H1 (cell line): ENCODE data around the gene ERICH6. TPM values are rescaled to one million over a fixed set of nuclear protein-coding genes. Genes with fewer than 3 reads are reported as not detected.

Experiments used
- CTCF ChIA-PET: fragments of 300-600 bp; sonication (Branson Sonifier 250); formaldehyde crosslinking; loops from one replicate; lab custom pipeline; 2021; ENCODE audit not compliant: partially characterized antibody; lab: Charles Lee
- POLR2A ChIA-PET: fragments of 300-600 bp; sonication (Branson Sonifier 250); formaldehyde crosslinking; loops from one replicate; lab custom pipeline; 2021; ENCODE audit warnings: inconsistent platforms; ENCODE audit not compliant: partially characterized antibody; lab: Charles Lee
- DNase-seq, 2 experiments: peaks; one replicate each; pipeline versions ENCODE4 v3.0.0 to v3.0.0-alpha.2; 2010 to 2022; ENCODE audit warnings: low spot score in 2 of 2, low read depth in 1 of 2, mixed read lengths in 1 of 2
- FAIRE-seq: peaks from 2 replicates; lab custom pipeline; 2011; peaks lifted over from hg19 to GRCh38; lab: Jason Lieb, UNC
- H2AFZ ChIP-seq: 2 replicates; pipeline ENCODE4 v1.8.1; 2012; ENCODE audit warnings: low read length, inconsistent platforms
- H2AK5ac ChIP-seq: 2 replicates; pipeline ENCODE4 v1.6.1; 2013; ENCODE audit warnings: low read depth, low read length
- H2BK120ac ChIP-seq: replicated peaks from 2 replicates; pipeline ENCODE3; 2013; ENCODE audit warnings: low read depth, low read length, inconsistent platforms
- H2BK12ac ChIP-seq: 2 replicates; pipeline ENCODE4 v1.6.1; 2013; ENCODE audit warnings: low read depth, low read length
- H2BK15ac ChIP-seq: 2 replicates; pipeline ENCODE4 v1.6.1; 2013; ENCODE audit warnings: low read length
- H2BK20ac ChIP-seq: 2 replicates; pipeline ENCODE4 v1.6.1; 2013; ENCODE audit warnings: low read length
- H2BK5ac ChIP-seq: 2 replicates; pipeline ENCODE4 v1.6.1; 2013; ENCODE audit warnings: low read depth, low read length
- H3K14ac ChIP-seq: 2 replicates; pipeline ENCODE4 v1.6.1; 2013; ENCODE audit warnings: inconsistent platforms; ENCODE audit not compliant: insufficient read length
- H3K18ac ChIP-seq: 2 replicates; pipeline ENCODE4 v1.6.1; 2013; ENCODE audit warnings: low read length; ENCODE audit errors: extremely low read depth
- H3K23ac ChIP-seq: 2 replicates; pipeline ENCODE4 v1.6.1; 2013; ENCODE audit warnings: inconsistent platforms; ENCODE audit not compliant: insufficient read length
- H3K23me2 ChIP-seq: 2 replicates; pipeline ENCODE4 v1.6.1; 2013; ENCODE audit warnings: low read depth, low read length
- H3K27ac ChIP-seq: 2 replicates; pipeline ENCODE4 v1.6.1; 2011; ENCODE audit warnings: low read depth, low read length, inconsistent platforms
- H3K27me3 ChIP-seq, 4 experiments: replicated peaks in 1 of 4; 1 replicate in 1 of 4; 2 replicates in 3 of 4; pipeline versions ENCODE4 v1.6.1 to v1.8.1; 2011 to 2013; ENCODE audit warnings: low read length in 3 of 4, mild to moderate bottlenecking in 3 of 4, inconsistent platforms in 2 of 4, mixed read lengths in 2 of 4, moderate library complexity in 1 of 4; ENCODE audit not compliant: control insufficient read depth in 3 of 4, insufficient read depth in 3 of 4; ENCODE audit errors: extremely low read depth in 1 of 4
- H3K36me3 ChIP-seq, 4 experiments: 2 replicates each; pipeline versions ENCODE4 v1.6.1 to v1.8.1; 2011 to 2013; ENCODE audit warnings: mild to moderate bottlenecking in 4 of 4, low read length in 3 of 4, moderate library complexity in 2 of 4, control low read depth in 1 of 4, inconsistent platforms in 1 of 4; ENCODE audit not compliant: insufficient read depth in 4 of 4, control insufficient read depth in 2 of 4
- H3K4ac ChIP-seq: replicated peaks from 2 replicates; pipeline ENCODE3; 2013; ENCODE audit warnings: low read length, low read depth, mixed read lengths, inconsistent platforms; ENCODE audit not compliant: insufficient read length
- H3K4me1 ChIP-seq, 4 experiments: replicated peaks in 1 of 4; 1 replicate in 1 of 4; 2 replicates in 3 of 4; pipeline versions ENCODE4 v1.6.1 to v1.8.1; 2011 to 2013; ENCODE audit warnings: low read length in 3 of 4, inconsistent platforms in 2 of 4, mixed read lengths in 1 of 4; ENCODE audit not compliant: insufficient read depth in 4 of 4, control insufficient read depth in 3 of 4
- H3K4me2 ChIP-seq, 2 experiments: 2 replicates each; pipeline versions ENCODE4 v1.6.1 to v1.8.1; 2011 to 2013; ENCODE audit warnings: low read depth in 2 of 2, low read length in 2 of 2, control low read depth in 1 of 2, inconsistent platforms in 1 of 2, mild to moderate bottlenecking in 1 of 2; ENCODE audit not compliant: insufficient read depth in 1 of 2
- H3K4me3 ChIP-seq, 4 experiments: fragments of 200-600, 300-600 bp in 1 of 4; sonication (generic), shearing (Covaris generic), sonication (Bioruptor Twin) in 1 of 4; 2 replicates each; pipeline versions ENCODE4 v1.5.1 to v1.8.1; 2011 to 2016; ENCODE audit warnings: low read length in 4 of 4, low read depth in 3 of 4, control low read depth in 2 of 4, inconsistent platforms in 2 of 4, mild to moderate bottlenecking in 2 of 4, mixed read lengths in 1 of 4, moderate library complexity in 1 of 4; ENCODE audit not compliant: insufficient read depth in 2 of 4; ENCODE audit errors: extremely low read depth in 1 of 4
- H3K56ac ChIP-seq: replicated peaks from 2 replicates; pipeline ENCODE3; 2013; ENCODE audit warnings: low read depth, mild to moderate bottlenecking, mixed read lengths, low read length, inconsistent platforms; ENCODE audit not compliant: insufficient read length
- H3K79me1 ChIP-seq: 2 replicates; pipeline ENCODE4 v1.6.1; 2013; ENCODE audit warnings: low read depth, low read length, control low read depth
- H3K79me2 ChIP-seq, 2 experiments: 2 replicates each; pipeline versions ENCODE4 v1.6.1 to v1.8.1; 2012 to 2013; ENCODE audit warnings: low read length in 2 of 2, mild to moderate bottlenecking in 2 of 2, inconsistent platforms in 1 of 2; ENCODE audit not compliant: insufficient read depth in 2 of 2, control insufficient read depth in 1 of 2
- H3K9ac ChIP-seq, 4 experiments: replicated peaks in 1 of 4; 1 replicate in 1 of 4; 2 replicates in 3 of 4; pipeline versions ENCODE4 v1.6.1 to v1.8.1; 2011 to 2013; ENCODE audit warnings: low read depth in 3 of 4, low read length in 3 of 4, control low read depth in 2 of 4, mild to moderate bottlenecking in 2 of 4, moderate library complexity in 2 of 4, inconsistent platforms in 1 of 4; ENCODE audit errors: extremely low read depth in 1 of 4
- H3K9me3 ChIP-seq, 2 experiments: 2 replicates each; pipeline versions ENCODE4 v1.6.1 to v1.8.1; 2012 to 2013; ENCODE audit warnings: mild to moderate bottlenecking in 2 of 2, moderate library complexity in 2 of 2, control low read depth in 1 of 2, inconsistent platforms in 1 of 2, low read depth in 1 of 2, low read length in 1 of 2, mixed read lengths in 1 of 2; ENCODE audit not compliant: insufficient read depth in 2 of 2
- H4K20me1 ChIP-seq, 2 experiments: replicated peaks in 1 of 2; 2 replicates each; pipeline versions ENCODE3 to v1.8.1; 2011 to 2013; ENCODE audit warnings: inconsistent platforms in 2 of 2, low read length in 2 of 2, mild to moderate bottlenecking in 1 of 2; ENCODE audit not compliant: insufficient read depth in 2 of 2, control insufficient read depth in 1 of 2
- H4K5ac ChIP-seq: 2 replicates; pipeline ENCODE4 v1.6.1; 2013; ENCODE audit warnings: low read length, low read depth, mixed read lengths, inconsistent platforms; ENCODE audit not compliant: insufficient read length
- H4K8ac ChIP-seq: 2 replicates; pipeline ENCODE4 v1.8.0; 2013; ENCODE audit warnings: mild to moderate bottlenecking, moderate library complexity, low read length, inconsistent platforms; ENCODE audit not compliant: insufficient read depth; ENCODE audit errors: extremely low read depth
- H4K91ac ChIP-seq: replicated peaks from 2 replicates; pipeline ENCODE3; 2013; ENCODE audit warnings: low read length, mixed read lengths, inconsistent platforms; ENCODE audit not compliant: insufficient read length
- ATF2 ChIP-seq: IDR thresholded peaks from 2 replicates; pipeline ENCODE4 v1.6.1; 2012; ENCODE audit warnings: low read length, inconsistent platforms
- CTBP2 ChIP-seq: IDR thresholded peaks from 2 replicates; pipeline ENCODE4 v1.7.0; 2011; ENCODE audit warnings: borderline replicate concordance, mild to moderate bottlenecking, moderate library complexity, mixed read lengths, low read length; ENCODE audit not compliant: insufficient read depth, insufficient read length
- GABPA ChIP-seq: IDR thresholded peaks from 2 replicates; pipeline ENCODE4 v1.6.1; 2011; ENCODE audit warnings: mild to moderate bottlenecking, low read length, moderate library complexity, borderline replicate concordance; ENCODE audit not compliant: insufficient read depth
- KDM1A ChIP-seq: fragments of 200-600, 300-600 bp; sonication (generic); IDR thresholded peaks from 2 replicates; pipeline ENCODE4 v1.7.1; 2016; ENCODE audit warnings: mild to moderate bottlenecking, low read length, borderline replicate concordance
- NRF1 ChIP-seq: IDR thresholded peaks from 2 replicates; pipeline ENCODE4 v1.6.1; 2011; ENCODE audit warnings: mild to moderate bottlenecking, low read depth, low read length, improper control_type of control experiment
- SUZ12 ChIP-seq: fragments of 200-600 bp; sonication (generic); IDR thresholded peaks from 2 replicates; pipeline ENCODE4 v1.6.1; 2012; ENCODE audit warnings: mild to moderate bottlenecking, inconsistent platforms, low read length, moderate library complexity, mixed read lengths
- TBP ChIP-seq: IDR thresholded peaks from 2 replicates; pipeline ENCODE4 v1.6.1; 2011; ENCODE audit warnings: low read depth, low read length, improper control_type of control experiment
- YY1 ChIP-seq: IDR thresholded peaks from 2 replicates; pipeline ENCODE4 v1.6.1; 2011; ENCODE audit warnings: low read depth, mild to moderate bottlenecking, low read length
- WGBS, 2 experiments: shearing (Covaris generic) in 1 of 2; methylation state at CpG; one replicate each; pipeline versions ENCODE4 v1.1.6 to v1.1.7; 2013 to 2015; ENCODE audit warnings: low lambda C conversion rate in 2 of 2, mixed read lengths in 2 of 2, inconsistent platforms in 1 of 2, low coverage in 1 of 2, missing lambda C conversion rate in 1 of 2; ENCODE audit not compliant: insufficient replicate concordance in 2 of 2, insufficient coverage in 1 of 2, insufficient read length in 1 of 2; ENCODE audit errors: extremely low coverage in 1 of 2, missing lambda C conversion rate in 1 of 2; 5-methylcytosine and 5-hydroxymethylcytosine counted together
- long read RNA-seq, 2 experiments: library from RNA in 1 of 2; library from capped mRNA in 1 of 2; stranded (forward); transcript quantifications; one replicate each; pipeline ENCODE4 v2.0.0, GENCODE V29; 2021; ENCODE audit warnings: inconsistent platforms in 1 of 2
- polyA minus RNA-seq, 3 experiments: library from RNA; depleted of rRNA, polyadenylated mRNA; stranded (reverse); fragments of >200 nt; gene quantifications; 1 replicate in 2 of 3; 2 replicates in 1 of 3; pipeline ENCODE4 v1.2.3, GENCODE V29; 2011
- polyA plus RNA-seq, 7 experiments: library from polyadenylated mRNA; depleted of rRNA in 3 of 7; stranded (reverse) in 5 of 7; unstranded in 2 of 7; fragments of >200 nt in 5 of 7; fragments of 200-250 nt in 2 of 7; gene quantifications; 1 replicate in 5 of 7; 2 replicates in 1 of 7; 4 replicates in 1 of 7; pipeline versions ENCODE4 v1.2.1 to v1.2.3, GENCODE V29; 2011 to 2013; ENCODE audit warnings: missing spikeins in 2 of 7, mixed read lengths in 2 of 7
- total RNA-seq: library from RNA; stranded (reverse); fragmentation: NEBNext Ultra II Directional; extraction: Animal tissue kit (Norgen Biotek cat#: 25700); gene quantifications from 2 replicates; pipeline ENCODE4 v1.2.1, GENCODE V29; 2021

Gene ERICH6
- not detected in 2 replicates for total RNA-seq
- polyA plus RNA-seq (2011; rRNA removed), result not detected in 2 replicates
- 0.05 TPM for polyA plus RNA-seq (2011; cell fraction: cytosol; rRNA removed)
- polyA plus RNA-seq (2011; cell fraction: nucleus; rRNA removed), result not detected
- 0.10 to 0.35 TPM (median 0.18 TPM) in 4 replicates for polyA plus RNA-seq (2012, experiment 1 of 2)
- not detected for polyA plus RNA-seq (2012, experiment 2 of 2)
- polyA plus RNA-seq (2013, experiment 1 of 2), result not detected
- 0.04 TPM for polyA plus RNA-seq (2013, experiment 2 of 2)
- 0.10 TPM in 1 of 2 replicates, not detected in the other for polyA minus RNA-seq (2011; rRNA and poly(A)+ RNA removed)
- not detected for polyA minus RNA-seq (2011; cell fraction: cytosol; rRNA and poly(A)+ RNA removed)
- 0.50 TPM for polyA minus RNA-seq (2011; cell fraction: nucleus; rRNA and poly(A)+ RNA removed)
- long read RNA-seq, experiment 1, result 0 reads
- long read RNA-seq, experiment 2, result 0 reads

- Histone ChIP-seq H3K56ac (no peak within 1 kb of the TSS), H2AK5ac (peak within 1 kb of the TSS; percentile 83; the same call in 1 of the 2 replicates), H3K4me3 (peak within 1 kb of the TSS; percentile 30 to 72 (median 50)), H3K23ac (no peak within 1 kb of the TSS), H4K5ac (no peak within 1 kb of the TSS), H3K79me1 (no peaks in the 10 kb centered on the region), H2BK20ac (no peak within 1 kb of the TSS), H2BK12ac (peak within 1 kb of the TSS; percentile 94), H3K36me3 (no peaks in the 10 kb centered on the region), H3K79me2 (no peaks in the 10 kb centered on the region), H3K4me1 (peaks cover 2 to 6% (median 3%) of the 10 kb centered on the region in 4 experiments; a peak in 5 of 7 replicates), H3K18ac (peak within 1 kb of the TSS; percentile 83), H2BK5ac (peak within 1 kb of the TSS; percentile 83), H2AFZ (peak within 1 kb of the TSS; percentile 93), H4K91ac (peak within 1 kb of the TSS; percentile 85), H4K8ac (no peak within 1 kb of the TSS; the same call in 1 of the 2 replicates), H3K4ac (peak within 1 kb of the TSS; percentile 88), H3K23me2 (peaks cover 9% of the 10 kb centered on the region), H3K4me2 (peak within 1 kb of the TSS; percentile 82 to 84), H3K27me3 (peaks cover 0 to 3% (median 0%) of the 10 kb centered on the region in 4 experiments; a peak in 2 of 7 replicates), H3K14ac (no peak within 1 kb of the TSS), H3K27ac (0 out of 2 replicates have a peak within 1 kb of the TSS, but pooled peaks have one; percentile 22), H4K20me1 (no peaks in the 10 kb centered on the region), H2BK15ac (peak within 1 kb of the TSS; percentile 29; the same call in 1 of the 2 replicates), H3K9me3 (no peaks in the 10 kb centered on the region), H2BK120ac (peak within 1 kb of the TSS; percentile 47), H3K9ac (peak within 1 kb of the TSS in 3 of 4 experiments; percentile 42 to 74 (median 63); a peak in 5 of 7 replicates)
- POLR2A ChIA-PET, result interaction anchor here (0.7 to 1.9 kb wide), 8 partner anchors 8 to 381 kb away, joined by 3 to 6 read pairs (median 4); partner anchors contain the start of gene SELENOT
- CTCF ChIA-PET, result interaction anchor here (0.6 to 0.8 kb wide), 7 partner anchors 14 to 737 kb away, joined by 3 read pairs; no protein-coding TSS in a partner anchor
- 2% methylated on average over 35 of the region's 35 CpGs; no CpG with 5 or more reads in 1 of the 2 experiments for WGBS, 2 experiments
- DNase-seq (peak; percentile 75 to 92), FAIRE-seq (no peak)
- TF ChIP-seq YY1 (peak; percentile 69), ATF2 (no peak), TBP (peak; percentile 64; the same call in 1 of the 2 replicates), NRF1 (no peak), KDM1A (no peak), GABPA (no peak), SUZ12 (no peak), CTBP2 (no peak)
Measured at GRCh38 chr3:150703756-150704344, at the start of gene ERICH6. TSS of gene ERICH6 (minus strand) at chr3:150703920. CDS start at chr3:150703898, 22 bp downstream.
